ENCODE measurements around the gene GAA. TPM values are rescaled to one million over a fixed set of nuclear protein-coding genes. Genes with fewer than 3 reads are reported as not detected.
A peak's percentile ranks its signal among the peaks of the same experiment; 100 is the strongest.

The GAA gene
- total RNA-seq, 4 donors from 2014 or later = 39.4 to 59.9 (median 45.3) TPM

DNA sequence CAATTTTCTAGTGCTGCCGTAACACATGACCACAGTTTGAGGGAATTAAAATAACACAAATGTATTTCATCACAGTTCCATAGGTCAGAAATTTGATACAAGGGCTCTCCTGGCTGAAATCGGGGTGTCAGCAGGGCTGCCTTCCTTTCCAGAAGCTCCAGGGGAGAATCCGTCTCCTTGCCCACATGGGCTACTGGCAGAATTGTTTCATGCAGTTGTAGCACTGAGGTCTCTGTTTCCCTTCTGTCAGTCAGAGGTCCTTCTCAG is 25.0 kb downstream of the GAA start:
- H3K27ac ChIP-seq = no peak overlapping the region
- no peak for TF ChIP-seq EP300 (IDR thresholded peaks at IDR 0.05)
- TF ChIP-seq POLR2AphosphoS5 (IDR thresholded peaks at IDR 0.05) = no peak
- TF ChIP-seq, protein P1, sequence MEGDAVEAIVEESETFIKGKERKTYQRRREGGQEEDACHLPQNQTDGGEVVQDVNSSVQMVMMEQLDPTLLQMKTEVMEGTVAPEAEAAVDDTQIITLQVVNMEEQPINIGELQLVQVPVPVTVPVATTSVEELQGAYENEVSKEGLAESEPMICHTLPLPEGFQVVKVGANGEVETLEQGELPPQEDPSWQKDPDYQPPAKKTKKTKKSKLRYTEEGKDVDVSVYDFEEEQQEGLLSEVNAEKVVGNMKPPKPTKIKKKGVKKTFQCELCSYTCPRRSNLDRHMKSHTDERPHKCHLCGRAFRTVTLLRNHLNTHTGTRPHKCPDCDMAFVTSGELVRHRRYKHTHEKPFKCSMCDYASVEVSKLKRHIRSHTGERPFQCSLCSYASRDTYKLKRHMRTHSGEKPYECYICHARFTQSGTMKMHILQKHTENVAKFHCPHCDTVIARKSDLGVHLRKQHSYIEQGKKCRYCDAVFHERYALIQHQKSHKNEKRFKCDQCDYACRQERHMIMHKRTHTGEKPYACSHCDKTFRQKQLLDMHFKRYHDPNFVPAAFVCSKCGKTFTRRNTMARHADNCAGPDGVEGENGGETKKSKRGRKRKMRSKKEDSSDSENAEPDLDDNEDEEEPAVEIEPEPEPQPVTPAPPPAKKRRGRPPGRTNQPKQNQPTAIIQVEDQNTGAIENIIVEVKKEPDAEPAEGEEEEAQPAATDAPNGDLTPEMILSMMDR (IDR thresholded peaks at IDR 0.05) = no peak
- no peak for TF ChIP-seq POLR2A (IDR thresholded peaks at IDR 0.05)
- peak in 1 of 2 donors; percentile 23 for DNase-seq (ENCODE audit: low spot score in 2 of 2)
- WGBS = 88% methylated on average over 3 of the region's 3 CpGs
- H3K27me3 ChIP-seq = no peaks in the 10 kb centered on the region
- H3K4me1 ChIP-seq = peaks cover 4% of the 10 kb centered on the region
- H3K9me3 ChIP-seq = no peaks in the 10 kb centered on the region
- no peaks in the 10 kb centered on the region for H3K36me3 ChIP-seq
- H3K4me3 ChIP-seq = no peak overlapping the region

DNA sequence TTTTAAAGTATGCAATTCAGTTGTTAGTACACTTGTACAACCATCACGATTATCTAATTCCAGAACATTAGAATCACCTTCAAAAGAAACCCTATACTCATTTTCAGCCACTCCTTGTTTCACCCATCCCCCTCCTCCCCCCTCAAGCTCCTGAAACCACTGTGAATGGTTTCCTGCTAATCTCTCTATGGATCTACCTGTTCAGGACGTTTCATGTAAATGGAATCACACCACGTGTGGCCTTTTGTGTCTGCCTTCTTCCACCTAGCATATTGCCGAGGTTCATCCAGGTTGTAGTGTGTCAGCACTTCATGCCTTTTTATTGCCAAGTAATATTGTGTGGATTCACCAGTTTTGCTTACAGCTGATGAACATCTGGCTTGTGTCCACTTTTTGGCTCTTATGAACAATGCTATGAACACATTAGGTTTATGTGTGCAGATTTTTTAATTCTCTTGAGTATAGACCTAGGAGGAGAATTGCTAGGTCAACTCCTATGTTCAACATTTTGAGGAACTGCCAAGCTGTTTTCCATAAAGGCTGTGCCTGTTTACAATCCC is 27.7 kb downstream of the GAA start:
- H3K36me3 ChIP-seq = peaks cover 12% of the 10 kb centered on the region
- 30% methylated on average over 4 of the region's 4 CpGs for WGBS
- no peak for DNase-seq (ENCODE audit: low spot score in 2 of 2)
- H3K4me1 ChIP-seq = peaks cover 4% of the 10 kb centered on the region
- no peaks in the 10 kb centered on the region for H3K27me3 ChIP-seq
- H3K9me3 ChIP-seq = no peaks in the 10 kb centered on the region
- TF ChIP-seq POLR2A (IDR thresholded peaks at IDR 0.05) (no peak), EP300 (IDR thresholded peaks at IDR 0.05) (no peak), POLR2AphosphoS5 (IDR thresholded peaks at IDR 0.05) (no peak)
- TF ChIP-seq, protein P1 (IDR thresholded peaks at IDR 0.05) = no peak
- no peak overlapping the region for H3K4me3 ChIP-seq
- no peak overlapping the region for H3K27ac ChIP-seq

DNA sequence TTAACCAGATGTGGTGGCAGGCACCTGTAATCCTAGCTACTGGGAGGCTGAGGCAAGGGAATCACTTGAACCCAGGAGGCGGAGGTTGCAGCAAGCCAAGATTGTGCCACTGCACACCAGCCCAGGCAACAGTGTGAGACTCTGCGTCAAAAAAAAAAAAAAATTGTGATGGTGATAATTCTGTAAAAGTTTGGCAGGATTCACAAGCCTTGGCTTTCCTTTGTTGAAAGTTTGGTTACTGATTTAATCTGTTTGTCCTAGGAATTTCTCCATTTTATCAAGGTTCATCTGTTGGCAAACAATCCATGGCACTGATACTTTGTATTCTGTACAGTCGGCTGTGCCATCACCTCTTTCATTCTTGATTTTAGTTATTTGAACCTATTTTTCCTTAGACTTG is 29.6 kb downstream of the GAA start:
- 74% methylated on average over 3 of the region's 3 CpGs for WGBS
- no peaks in the 10 kb centered on the region for H3K9me3 ChIP-seq
- no peak for DNase-seq (ENCODE audit: low spot score in 2 of 2)
- no peaks in the 10 kb centered on the region for H3K4me1 ChIP-seq
- H3K4me3 ChIP-seq = no peak overlapping the region
- H3K27ac ChIP-seq = no peak overlapping the region
- no peaks in the 10 kb centered on the region for H3K27me3 ChIP-seq
- peaks cover 31% of the 10 kb centered on the region for H3K36me3 ChIP-seq
- TF ChIP-seq POLR2AphosphoS5 (IDR thresholded peaks at IDR 0.05) (no peak), POLR2A (IDR thresholded peaks at IDR 0.05) (no peak), EP300 (IDR thresholded peaks at IDR 0.05) (no peak)
- TF ChIP-seq, protein P1 (IDR thresholded peaks at IDR 0.05) = no peak

DNA sequence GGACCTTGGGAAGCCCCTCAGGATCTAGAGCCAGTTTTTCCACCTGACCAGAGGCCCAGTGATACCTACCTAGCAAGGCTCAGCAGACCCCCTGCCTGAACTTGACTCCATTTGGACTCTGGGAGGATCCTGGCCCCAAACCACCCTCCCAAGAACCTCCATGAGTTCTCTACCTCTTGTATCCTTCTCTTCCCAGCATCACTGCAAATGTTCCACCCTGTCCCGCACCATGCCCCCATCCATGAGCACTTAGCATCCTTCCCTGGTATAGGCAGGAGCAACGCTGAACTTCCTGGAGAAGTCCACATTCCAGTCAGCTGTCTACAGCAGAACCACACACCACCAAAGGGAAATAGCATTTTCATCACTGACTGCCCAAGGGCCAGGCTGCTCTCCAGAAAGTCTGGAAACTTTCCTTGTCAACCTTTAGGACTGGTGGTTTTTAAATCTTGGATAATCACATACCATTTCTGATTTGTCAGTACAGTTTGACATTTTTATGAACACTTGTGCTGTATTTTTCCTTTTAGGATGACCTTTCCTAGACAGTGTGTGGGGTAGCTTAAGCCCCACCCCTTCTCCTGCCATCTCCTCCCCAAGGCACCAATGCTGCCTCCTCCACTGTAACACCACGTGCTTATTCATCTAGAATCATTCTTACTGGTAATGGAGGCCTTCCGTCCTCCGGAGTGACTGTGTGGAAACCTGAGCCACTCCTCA is 31.7 kb downstream of the GAA start:
- H3K27ac ChIP-seq = no peak overlapping the region
- no peaks in the 10 kb centered on the region for H3K9me3 ChIP-seq
- no peaks in the 10 kb centered on the region for H3K27me3 ChIP-seq
- peaks cover 52% of the 10 kb centered on the region for H3K36me3 ChIP-seq
- peak in 1 of 2 donors; percentile 63 for DNase-seq (ENCODE audit: low spot score in 2 of 2)
- no peak for TF ChIP-seq POLR2AphosphoS5 (IDR thresholded peaks at IDR 0.05)
- TF ChIP-seq, protein P1 (IDR thresholded peaks at IDR 0.05) = no peak
- no peak for TF ChIP-seq POLR2A (IDR thresholded peaks at IDR 0.05)
- TF ChIP-seq EP300 (IDR thresholded peaks at IDR 0.05) = no peak
- no peaks in the 10 kb centered on the region for H3K4me1 ChIP-seq
- WGBS = 85% methylated on average over 5 of the region's 5 CpGs
- H3K4me3 ChIP-seq = no peak overlapping the region

DNA sequence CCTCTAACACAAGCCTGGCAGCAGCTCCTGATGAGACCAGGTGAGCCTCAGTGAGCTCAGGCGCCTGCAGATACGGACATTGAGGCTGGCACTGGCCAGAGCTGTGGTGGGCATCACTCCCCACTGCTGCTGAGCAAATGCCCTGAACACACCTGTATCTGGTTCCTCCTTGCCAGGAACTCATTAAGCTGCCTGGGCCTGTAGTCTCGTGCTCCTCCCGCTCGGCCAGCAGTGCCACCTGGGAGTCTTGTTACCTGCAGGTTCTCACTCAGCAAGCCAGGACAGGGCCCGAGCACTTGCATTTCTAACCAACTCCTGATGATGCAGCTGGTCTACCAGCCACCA is 32.2 kb downstream of the GAA start:
- H3K36me3 ChIP-seq = peaks cover 57% of the 10 kb centered on the region
- no peaks in the 10 kb centered on the region for H3K4me1 ChIP-seq
- H3K9me3 ChIP-seq = no peaks in the 10 kb centered on the region
- TF ChIP-seq EP300 (IDR thresholded peaks at IDR 0.05) (no peak), POLR2AphosphoS5 (IDR thresholded peaks at IDR 0.05) (no peak), POLR2A (IDR thresholded peaks at IDR 0.05) (no peak)
- TF ChIP-seq, protein P1 (IDR thresholded peaks at IDR 0.05) = no peak
- WGBS = 40% methylated on average over 1 of the region's 6 CpGs
- H3K27me3 ChIP-seq = no peaks in the 10 kb centered on the region
- H3K27ac ChIP-seq = no peak overlapping the region
- DNase-seq (ENCODE audit: low spot score in 2 of 2) = peak in 1 of 2 donors; percentile 40
- H3K4me3 ChIP-seq = no peak overlapping the region
